NCI-H1417 treated with DMSO at 0.1 percent for 48 hours (cell line): Measurements from ENCODE around the gene PLBD2.

Experiments
- DNase-seq: peaks from one replicate; lab custom pipeline; 2025; lab: John Stamatoyannopoulos, UW

The PLBD2 gene

DNA sequence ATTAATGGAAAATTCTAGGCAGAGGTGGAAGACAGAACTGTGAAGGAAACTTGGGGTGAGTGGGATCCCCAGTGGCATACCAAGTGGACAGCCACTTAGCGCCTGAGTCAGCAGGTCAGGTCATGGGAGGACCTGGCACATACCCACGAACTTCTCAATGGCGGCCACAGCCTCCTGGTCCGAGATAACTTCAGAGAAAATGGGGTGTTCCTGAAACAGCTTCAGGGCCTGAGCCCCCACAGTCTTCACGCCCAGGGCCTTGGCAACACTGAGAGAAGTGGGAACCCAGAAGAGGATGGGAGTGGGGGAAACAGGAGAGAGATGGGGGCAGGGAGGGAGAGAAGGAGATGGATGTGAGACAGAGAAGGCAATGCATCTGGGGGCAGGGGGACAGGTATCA lies 35.4 kb downstream of the PLBD2 start:
- DNase-seq: no peak

DNA sequence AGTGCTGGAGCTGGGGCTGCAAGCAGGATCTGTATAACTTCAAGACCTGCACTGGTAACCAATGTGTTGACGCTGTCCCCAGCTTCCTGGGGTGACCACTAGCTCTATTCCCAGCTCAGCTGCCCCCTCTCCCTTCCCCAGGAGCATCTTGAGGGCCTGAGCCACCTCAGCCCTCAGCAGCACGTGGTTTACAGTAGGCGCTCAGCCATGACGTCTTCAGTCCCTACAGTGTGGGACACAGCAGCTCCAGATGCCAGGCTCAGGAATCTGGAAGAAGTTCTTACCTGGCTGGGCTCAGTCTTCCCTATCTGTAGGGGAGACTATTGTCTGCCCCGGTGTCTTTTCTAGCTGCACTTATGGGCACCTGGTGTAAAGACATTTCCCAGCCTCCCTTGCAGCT lies 36.7 kb downstream of the PLBD2 start:
- no peak for DNase-seq

- DNase-seq: no peak
These were observed 37.8 kb downstream of the PLBD2 start for GRCh38 chr12:113396200-113396599.

DNA sequence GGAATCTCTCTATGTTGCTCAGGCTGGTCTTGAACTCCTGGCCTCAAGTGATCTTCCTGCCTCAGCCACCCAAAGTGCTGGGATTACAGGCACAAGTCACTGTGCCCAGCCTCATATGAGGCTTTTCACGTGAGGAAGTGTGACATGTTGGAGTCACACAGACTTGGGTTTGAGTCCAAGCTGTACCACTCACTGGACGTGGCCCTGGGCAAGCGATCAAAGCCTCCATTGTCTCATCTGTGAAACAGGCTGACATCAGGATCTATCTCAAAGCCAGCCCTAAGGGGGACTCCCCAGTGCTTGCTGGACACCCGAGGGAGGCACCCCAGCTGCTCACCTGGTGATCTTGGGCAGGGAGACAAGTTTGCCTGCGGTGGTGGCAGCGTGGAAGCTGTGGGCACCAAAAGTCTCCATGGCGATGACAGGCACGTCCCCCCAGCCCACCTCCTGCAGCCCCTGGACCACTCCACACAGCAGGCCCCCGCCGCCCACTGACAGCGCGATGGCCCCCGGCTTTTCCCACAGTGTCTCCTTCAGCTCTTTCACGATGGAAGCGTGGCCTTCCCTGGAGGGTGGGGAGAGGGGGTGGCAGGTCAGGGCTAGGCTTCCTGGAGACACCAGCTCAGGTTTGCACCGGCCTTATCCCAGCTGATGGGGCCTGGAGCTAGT lies 38.6 kb downstream of the PLBD2 start:
- DNase-seq: no peak

- DNase-seq: no peak
These were observed 39.3 kb downstream of the PLBD2 start for GRCh38 chr12:113397497-113398197.

- DNase-seq: no peak
These were observed 40.2 kb downstream of the PLBD2 start for GRCh38 chr12:113398346-113399290.

GRCh38 chr12:113399490-113399889 lies 41.1 kb downstream of the PLBD2 start:
- no peak for DNase-seq

- DNase-seq: no peak
These were observed 42.0 kb downstream of the PLBD2 start for GRCh38 chr12:113400362-113400761.

- DNase-seq: no peak
These were observed 42.9 kb downstream of the PLBD2 start for GRCh38 chr12:113401066-113402000.

GRCh38 chr12:113402586-113403260 lies 44.3 kb downstream of the PLBD2 start:
- no peak for DNase-seq

DNA sequence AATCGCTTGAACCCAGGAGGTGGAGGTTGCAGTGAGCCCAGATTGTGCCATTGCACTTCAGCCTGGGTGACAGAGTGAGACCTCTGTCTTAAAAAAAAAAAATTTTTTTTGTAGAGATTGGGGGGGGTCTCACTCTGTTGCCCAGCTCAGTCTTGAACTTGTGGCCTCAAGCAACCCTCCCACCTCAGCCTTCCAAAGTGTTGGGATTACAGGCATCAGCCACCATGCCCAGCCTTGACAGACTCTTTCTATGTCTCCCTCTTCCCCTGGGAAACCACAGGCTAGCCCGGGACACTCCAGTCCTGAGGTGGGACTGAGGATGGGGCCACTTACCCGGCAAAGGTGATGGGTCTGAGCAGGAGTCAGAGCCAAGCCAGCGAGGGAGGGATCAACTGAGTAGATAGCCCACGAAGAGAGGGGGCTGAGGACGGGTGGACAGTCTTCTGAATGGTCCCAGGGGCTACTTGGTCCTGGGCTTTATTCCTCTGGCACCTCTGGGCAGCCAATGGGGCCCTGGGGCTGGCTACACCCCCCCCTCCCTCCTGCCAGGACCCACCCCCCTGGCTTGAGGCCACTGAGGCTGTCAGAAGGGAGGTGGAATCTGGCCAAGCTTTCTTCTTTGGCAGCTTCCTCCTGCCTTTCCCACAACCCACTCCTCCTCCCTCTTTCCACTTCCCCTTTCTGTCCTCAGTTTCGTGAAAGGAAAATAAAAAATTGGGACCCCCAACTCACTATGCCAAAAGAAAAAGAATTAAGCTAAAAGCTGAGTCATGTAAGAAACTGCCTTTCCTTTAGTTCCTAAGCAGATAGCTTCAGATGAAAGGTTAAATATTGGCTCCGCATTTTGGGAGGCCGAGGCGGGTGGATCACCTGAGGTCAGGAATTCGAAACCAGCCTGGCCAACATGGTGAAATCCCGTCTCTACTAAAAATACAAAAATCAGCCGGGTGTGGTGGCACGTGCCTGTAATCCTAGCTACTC lies 45.3 kb downstream of the PLBD2 start, which contains the start of gene SDS:
TSS of gene SDS (minus strand) at position 453 of the 981 bp plus-strand sequence. CDS start 4,179 bp downstream, outside the sequence.
- no peak for DNase-seq

GRCh38 chr12:113405694-113406093 lies 47.3 kb downstream of the PLBD2 start:
- DNase-seq: no peak

DNA sequence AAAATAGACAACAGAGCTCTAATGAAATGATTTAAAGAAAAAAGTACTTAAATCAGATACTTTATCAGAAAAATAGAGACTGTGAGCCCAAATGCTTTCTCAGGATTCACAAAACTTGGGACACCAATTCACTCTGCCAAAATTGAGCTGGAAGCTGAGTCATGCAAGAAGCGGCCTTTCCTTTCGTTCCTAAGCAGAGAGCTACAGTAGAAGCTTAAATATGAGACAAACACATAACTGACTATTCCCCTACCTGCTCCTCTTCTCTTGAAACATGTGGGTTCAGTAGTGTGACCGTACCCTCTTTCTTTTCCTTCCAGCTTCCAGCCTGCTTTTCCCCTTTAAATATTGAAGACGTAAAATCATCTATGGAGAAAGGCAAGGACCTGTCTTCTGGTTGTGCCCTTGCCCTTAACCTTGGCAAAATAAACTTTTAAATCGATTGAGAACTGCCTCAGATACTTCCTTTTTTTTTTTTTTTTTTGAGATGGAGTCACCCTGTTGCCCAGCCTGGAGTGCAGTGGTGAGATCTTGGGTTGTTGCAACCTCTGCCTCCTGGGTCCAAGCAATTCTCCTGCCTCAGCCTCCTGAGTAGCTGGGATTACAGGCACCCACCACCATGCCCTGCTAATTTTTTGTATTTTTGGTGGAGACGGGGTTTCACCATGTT lies 49.7 kb downstream of the PLBD2 start:
- no peak for DNase-seq

GRCh38 chr12:113408756-113409298 lies 50.4 kb downstream of the PLBD2 start:
- no peak for DNase-seq

DNA sequence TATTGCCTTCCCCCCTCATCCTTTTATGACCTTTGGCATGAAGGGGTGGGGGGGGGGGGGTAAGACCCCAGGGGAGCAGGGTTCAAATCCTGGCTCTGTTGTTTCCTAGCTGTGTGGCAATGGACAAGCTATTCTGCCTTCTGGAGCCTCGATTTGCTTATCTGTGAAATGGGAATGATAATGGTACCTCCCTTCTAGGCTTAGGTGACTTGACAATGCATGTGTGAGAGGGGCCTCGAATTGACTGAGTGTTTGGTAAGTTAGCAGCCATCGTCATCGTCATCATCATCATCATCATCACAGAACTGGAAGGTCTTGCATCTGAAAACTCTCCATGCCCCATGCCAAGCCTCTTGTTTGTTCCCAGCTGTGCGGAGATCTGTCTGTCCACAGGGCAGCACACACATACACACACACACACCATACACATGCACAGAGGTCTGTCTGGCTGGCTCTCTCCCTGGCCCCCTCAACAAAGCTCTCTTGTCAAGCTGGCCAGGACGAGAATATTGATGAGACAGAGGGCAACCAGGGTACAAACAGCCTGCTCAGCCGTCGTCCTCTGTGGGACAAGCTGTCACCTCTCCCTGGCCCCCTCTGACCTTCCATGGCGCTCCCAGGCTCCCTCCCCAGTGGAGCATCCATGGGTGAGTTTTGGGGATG lies 51.2 kb downstream of the PLBD2 start:
- DNase-seq: no peak

DNA sequence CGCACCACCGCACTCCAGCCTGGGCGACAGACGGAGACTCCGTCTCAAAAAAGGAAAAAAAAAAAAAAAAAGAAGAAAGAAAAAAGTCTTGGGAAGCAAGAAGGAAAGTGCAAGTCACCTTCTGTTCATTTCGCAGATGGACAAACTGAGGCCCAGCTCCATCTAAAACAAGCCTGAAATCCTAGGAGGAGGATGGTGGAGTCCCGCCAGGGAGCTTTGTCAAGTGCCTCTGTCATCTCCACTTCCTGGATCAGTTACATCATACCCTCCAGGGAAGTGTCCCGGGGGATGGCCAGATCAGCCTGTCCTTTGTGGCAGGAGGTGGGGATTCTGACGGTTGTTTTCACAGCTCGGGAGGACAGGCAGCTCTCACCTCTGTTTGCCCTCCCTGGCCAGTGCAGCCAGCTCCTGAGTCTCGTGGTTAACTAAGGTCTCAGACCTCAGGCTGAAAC lies 55.1 kb downstream of the PLBD2 start:
- DNase-seq: no peak

DNA sequence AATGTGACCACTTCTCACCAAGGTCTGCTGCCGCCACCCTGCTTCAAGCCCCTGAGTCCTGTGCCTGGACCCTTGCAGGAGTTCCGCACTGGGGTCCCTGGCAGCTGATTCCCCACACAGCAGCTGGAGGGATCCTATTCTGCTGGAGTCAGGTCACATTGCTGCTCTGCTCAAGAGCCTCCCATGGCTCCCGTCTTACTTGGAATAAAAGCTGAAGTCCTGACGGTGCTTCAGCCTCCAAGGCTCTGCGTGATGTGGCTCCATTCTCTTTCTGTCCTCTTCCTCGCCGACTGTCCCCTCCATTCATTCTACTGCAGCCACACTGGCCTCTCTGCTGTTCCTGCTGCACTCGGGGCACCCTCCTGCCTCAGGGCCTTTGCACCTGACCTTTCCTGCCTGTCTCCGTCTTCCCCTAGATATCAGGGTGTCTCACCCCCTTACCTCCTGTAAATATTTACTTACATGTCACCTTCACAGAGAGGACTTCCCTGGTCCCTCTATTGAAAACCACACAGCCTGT lies 56.2 kb downstream of the PLBD2 start:
- no peak for DNase-seq
